ENCODE measurements around the gene SH3RF1.
"Not testable (repeated sequence)": the region's sequence is repeated elsewhere in the genome, so short reads cannot be mapped to it uniquely, and the experiment has no call there.

The SH3RF1 gene

GRCh38 chr4:169225058-169225751 lies 45.6 kb downstream of the SH3RF1 start:
- DNase-seq: peak; percentile 60 to 86 (median 83)

- DNase-seq: no peak
Observed at GRCh38 chr4:169222761-169223160, 48.0 kb downstream of the SH3RF1 start.

GRCh38 chr4:169221662-169222061 lies 49.1 kb downstream of the SH3RF1 start:
- DNase-seq: no peak

- no peak for DNase-seq
Observed at GRCh38 chr4:169220854-169221411, 49.8 kb downstream of the SH3RF1 start.

- DNase-seq: no peak
Observed at GRCh38 chr4:169220447-169220846, 50.3 kb downstream of the SH3RF1 start.

GRCh38 chr4:169219440-169219839 lies 51.3 kb downstream of the SH3RF1 start:
- DNase-seq: no peak

- DNase-seq: no peak
Observed at GRCh38 chr4:169215656-169216055, 55.1 kb downstream of the SH3RF1 start.

- DNase-seq: no peak
Observed at GRCh38 chr4:169212981-169213380, 57.8 kb downstream of the SH3RF1 start.

- DNase-seq: peak; percentile 47 to 78 (median 65)
Observed at GRCh38 chr4:169210504-169211118, 60.1 kb downstream of the SH3RF1 start.

- DNase-seq: no peak
Observed at GRCh38 chr4:169209388-169209883, 61.3 kb downstream of the SH3RF1 start.

- no peak for DNase-seq
Observed at GRCh38 chr4:169208516-169208915, 62.2 kb downstream of the SH3RF1 start.

GRCh38 chr4:169208090-169208455 lies 62.7 kb downstream of the SH3RF1 start:
- DNase-seq: no peak

GRCh38 chr4:169207436-169208089 lies 63.2 kb downstream of the SH3RF1 start:
- no peak for DNase-seq

- DNase-seq: no peak
Observed at GRCh38 chr4:169205744-169206080, 65.0 kb downstream of the SH3RF1 start.

- no peak for DNase-seq
Observed at GRCh38 chr4:169205075-169205743, 65.5 kb downstream of the SH3RF1 start.

- no peak for DNase-seq
Observed at GRCh38 chr4:169203891-169204290, 66.9 kb downstream of the SH3RF1 start.

- not testable (repeated sequence) for DNase-seq
Observed at GRCh38 chr4:169203278-169203677, 67.5 kb downstream of the SH3RF1 start.

- no peak for DNase-seq
Observed at GRCh38 chr4:169202878-169203277, 67.9 kb downstream of the SH3RF1 start.

- DNase-seq: no peak
Observed at GRCh38 chr4:169202145-169202699, 68.5 kb downstream of the SH3RF1 start.

- DNase-seq: no peak
Observed at GRCh38 chr4:169201222-169202144, 69.3 kb downstream of the SH3RF1 start.

GRCh38 chr4:169200361-169201030 lies 70.3 kb downstream of the SH3RF1 start:
- no peak for DNase-seq

Measured in suppressor macrophage treated with lipopolysaccharide for 1 hour (primary cell).